ENCODE results near the gene CBLN2. TPM values are rescaled to one million over a fixed set of nuclear protein-coding genes. Genes with fewer than 3 reads are reported as not detected.

Gene CBLN2
- total RNA-seq = 1.3 and 5.9 TPM in 2 replicates

DNA sequence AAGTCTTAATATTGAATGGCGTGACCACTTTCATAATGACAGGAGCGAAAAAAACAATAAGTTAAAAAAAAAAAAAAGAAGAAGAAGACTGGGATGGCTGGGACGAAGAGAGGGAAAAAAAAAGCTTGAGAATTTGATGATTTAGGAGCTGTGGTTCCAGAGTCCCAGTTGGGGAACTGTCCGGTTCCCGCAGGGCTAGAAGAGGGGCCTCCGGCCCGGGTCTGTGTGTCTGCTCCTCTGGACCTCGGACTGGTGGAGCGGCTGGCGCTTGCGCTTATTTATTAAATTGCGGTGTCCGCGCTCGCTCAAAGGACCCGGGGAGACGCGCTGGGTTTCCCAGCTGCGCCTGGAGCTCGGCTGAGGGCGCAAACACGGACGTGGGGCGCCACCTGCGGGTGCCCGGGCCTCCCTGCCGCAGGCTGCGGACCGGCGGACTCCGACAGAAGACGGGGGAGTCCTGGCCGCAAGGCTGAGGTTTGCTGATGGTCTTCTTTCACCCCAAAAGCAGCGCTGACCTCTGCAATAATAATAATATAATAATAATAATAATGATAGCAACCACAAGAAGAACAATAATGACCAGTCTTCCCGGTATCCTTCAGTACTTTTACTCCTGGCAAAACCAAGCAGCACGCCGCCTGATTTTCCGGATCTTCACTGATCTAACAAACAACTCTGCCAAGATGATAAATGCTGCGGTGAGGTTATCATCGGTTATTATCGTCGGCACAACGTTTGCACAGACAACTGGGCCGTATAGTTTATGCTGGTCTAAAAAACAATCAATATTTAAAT is at the start of gene CBLN2:
Gene CBLN2 (minus strand): TSS at position 251 of the 795 bp plus-strand sequence. CDS start 2,182 bp downstream, outside the sequence.

Measured in epithelial cell of umbilical artery (primary cell).